A172 (cell line): ENCODE results near the gene MBNL2. TPM values are rescaled to one million over a fixed set of nuclear protein-coding genes. Genes with fewer than 3 reads are reported as not detected.

ENCODE experiments used
- DNase-seq: peaks from one replicate; pipeline ENCODE4 v3.0.0-alpha.2; 2015; ENCODE audit warnings: low spot score
- total RNA-seq: library from RNA; depleted of rRNA; stranded (reverse); fragments of >200 nt; shearing (Covaris generic); gene quantifications from 2 replicates; pipeline ENCODE4 v1.2.3, GENCODE V29; 2014

The MBNL2 gene
- total RNA-seq, 1 experiment from 2014 or later, result 204 TPM

DNA sequence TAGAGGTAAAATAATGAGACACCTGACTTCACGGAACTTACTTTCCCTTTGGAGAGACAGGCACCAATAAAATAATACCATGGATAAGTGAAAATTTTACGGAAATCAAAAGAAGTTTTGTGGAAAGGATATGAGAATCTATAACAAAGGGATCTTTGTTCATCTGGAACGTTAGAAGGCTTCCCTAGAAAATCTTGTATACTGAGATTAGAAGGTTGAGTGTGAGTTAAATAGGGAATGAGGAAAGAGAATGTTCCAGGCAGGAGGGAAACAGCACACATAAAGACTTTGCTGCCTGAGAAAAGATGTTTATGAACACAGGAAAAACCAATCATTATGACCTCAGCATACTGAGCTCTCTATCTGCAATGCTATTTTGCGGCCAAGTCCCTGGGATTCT, 192.3 kb downstream of the MBNL2 start:
- DNase-seq, result no peak

DNA sequence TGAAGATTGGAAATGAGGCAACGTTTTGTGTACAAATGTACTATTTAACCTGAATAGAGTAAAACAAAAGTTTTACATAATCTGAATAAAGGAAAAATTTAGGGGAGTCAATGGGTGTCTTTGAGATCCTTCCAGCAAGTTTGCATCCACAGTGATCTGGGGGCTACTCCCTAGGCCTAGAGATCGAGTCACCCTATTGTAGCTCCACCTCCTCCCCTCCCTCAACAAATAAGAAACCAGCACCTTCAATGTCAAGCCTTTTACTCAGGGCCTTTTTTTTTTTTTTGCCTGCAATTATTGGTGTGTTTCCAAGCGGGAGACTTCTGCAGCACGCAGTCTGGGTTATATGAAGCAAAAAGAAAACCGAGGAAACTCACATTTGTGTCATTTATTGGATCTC, 195.6 kb downstream of the MBNL2 start:
- no peak for DNase-seq

DNA sequence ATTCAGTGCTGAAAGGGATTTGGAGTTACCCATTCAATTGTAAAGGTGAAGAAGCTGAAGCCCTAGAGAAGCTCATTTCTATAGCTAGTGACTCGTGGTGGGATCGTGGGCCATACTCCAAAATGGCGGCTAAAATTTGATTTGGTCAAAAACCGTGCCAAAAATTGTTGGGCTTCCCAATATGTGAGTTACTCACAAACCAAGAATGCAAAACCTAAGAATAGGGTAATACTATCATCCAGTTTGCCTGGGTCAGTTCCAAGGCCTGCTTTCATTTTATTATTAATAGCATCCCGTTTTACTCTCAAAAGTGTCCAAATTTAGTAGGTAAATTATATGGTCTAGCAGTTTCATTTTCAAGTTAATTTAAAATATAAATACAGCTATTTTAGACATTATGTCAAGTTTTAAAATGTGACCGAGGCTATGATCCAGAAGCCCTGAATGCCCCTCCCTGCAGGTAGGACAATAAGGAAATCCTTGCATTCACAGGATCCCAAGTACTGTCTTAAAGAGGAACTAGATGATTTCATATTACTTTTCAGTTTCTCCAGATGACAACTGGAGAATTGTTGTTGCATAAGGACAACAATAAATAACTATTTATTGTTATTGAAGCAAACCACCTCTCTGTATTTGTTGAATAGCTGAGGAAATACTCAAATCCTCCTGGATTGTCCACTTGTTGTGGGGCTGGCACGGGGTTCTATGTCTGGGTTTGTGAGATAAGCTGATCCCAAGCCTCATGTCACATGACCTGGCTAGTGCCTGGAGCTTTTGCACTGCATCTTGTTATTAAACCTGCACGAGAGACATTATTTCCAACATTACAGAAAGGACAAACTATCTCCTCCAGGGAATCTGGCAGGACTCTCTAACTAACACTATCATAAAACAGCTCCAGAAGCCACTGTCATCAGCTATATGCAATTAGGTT, 200.3 kb downstream of the MBNL2 start:
- peak; percentile 27 for DNase-seq

DNA sequence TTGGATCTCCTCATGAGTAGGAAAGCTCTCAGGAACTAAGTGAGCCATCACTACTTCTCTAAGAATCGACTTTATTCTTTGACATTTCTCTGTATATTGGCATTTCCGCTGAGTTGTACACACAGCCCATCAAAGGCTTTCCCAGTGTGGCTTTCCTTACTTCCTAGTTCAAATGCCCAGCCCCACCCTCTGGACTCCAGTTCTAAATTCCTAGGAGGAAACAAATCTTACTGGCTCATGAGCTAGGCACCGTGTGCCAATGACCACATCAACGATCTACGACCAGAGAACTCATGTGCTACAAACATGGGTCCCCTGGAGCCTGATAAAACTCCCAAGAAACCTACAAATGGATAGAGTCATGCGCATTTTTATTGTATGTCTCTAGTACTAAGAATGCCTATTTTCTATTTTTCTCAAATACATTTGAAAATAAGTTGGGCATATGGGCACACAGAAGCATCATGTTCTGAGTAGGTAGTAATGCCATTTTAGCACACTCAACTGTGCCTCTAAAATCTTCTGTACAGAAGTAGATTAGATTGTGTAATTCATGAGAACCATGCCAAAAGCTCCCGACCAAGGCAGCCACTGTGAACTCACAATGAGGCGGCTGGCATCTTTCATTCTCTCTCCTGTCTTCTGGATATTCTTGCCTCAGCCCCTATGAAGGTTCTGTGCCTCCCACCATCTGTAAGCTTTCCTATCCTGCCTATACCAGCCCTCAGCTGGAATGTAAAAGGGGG, 201.3 kb downstream of the MBNL2 start:
- DNase-seq, result no peak

DNA sequence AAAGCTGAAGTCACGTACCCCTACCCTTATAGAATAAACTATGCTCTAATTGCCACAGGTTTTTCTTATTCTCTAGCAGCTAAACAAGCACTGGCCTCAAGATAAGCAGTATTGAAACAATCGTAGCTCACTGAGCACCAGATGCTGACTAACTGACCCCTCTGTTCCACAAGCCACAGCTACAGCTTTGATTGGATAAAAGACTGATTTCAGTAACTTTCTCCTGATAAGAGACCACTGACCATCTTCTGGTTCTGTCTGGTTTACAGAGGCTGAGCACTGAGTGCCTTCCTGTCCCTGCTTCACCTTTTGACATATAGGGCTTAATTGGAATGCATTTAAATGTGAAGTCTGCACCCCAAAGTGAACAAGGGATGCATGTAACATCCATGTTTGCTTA, 203.5 kb downstream of the MBNL2 start:
- no peak for DNase-seq

DNA sequence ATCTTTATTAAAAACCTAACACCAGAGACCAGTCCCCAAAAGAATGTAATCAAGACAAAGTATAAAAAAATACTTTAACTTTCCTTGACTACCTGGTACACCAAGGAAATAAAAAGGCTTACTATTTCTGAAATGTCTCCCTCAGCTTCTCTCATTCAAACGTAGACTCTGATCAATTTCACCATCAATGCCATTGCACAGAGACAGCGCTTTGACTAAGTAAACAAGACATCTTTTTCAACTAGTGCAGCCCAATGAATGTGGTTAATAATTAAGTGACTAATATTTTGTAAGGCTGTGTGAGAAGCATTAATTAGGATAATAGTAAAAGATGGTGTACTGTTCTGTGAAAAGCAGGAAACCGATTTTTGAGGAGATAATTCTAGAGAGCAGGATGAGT, 204.6 kb downstream of the MBNL2 start:
- no peak for DNase-seq

DNA sequence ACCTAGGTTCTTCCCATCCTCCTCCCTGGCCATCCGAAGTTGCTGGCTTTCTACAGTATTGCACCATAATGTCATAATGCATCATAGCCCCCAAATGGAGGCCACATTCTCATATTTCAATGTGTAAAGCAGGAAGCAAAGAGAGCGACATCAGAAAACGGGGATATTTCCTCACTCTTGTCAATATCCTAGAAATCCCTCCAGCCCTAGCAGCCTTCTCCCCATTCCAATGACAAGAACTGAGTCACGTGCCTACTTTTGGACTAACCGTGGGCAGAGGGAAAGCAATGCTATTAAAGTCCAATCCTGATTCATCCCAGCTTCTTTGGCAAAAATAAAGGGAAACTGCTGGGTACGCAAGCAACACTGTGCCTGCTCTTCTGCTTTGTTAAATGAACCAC, 207.5 kb downstream of the MBNL2 start:
- no peak for DNase-seq

DNA sequence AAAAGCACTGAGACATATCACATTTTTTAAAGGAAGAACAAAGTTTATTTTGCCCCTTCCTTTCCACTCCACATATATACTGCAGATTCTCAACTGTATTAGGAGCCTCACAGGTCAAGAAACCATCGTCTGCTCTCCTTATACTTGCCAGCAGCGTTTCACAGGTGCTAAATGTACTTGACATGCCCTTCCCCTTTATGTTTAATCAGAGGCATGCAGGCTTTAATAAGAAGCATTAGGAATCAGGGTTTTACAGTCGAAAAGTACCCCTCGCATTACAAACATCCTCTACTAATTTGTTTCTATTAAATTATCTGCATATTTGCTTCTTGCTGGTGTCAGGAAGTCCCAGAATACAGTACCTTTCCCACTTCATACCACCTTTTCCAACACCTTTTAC, 208.2 kb downstream of the MBNL2 start:
- DNase-seq, result no peak

DNA sequence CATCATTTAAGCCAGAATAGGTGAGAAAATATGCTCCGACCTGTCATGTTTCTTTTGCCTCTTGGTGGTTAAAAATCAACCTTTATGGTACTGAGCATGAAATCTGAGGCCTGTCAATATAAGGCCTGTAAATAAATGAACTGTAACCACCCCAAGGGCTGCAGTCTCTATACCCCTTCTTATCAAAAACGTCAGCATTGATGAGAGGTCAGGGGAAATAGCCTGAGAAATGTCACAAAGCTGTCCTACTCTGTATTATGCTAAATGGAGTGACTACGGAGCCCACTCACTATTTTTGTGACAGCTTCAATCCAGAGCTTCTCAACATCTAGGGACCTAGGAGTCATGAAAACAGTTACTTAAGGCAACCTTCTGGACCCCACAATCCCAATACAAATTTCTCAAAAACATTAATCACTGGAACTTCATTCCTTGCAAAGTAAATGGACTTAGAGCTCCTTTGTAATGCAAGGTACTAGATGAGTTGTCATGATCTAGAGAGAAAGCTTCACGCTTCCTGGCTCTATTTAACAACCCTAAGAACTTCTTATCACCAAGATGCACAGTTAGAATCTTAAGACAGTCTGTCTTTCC, 209.1 kb downstream of the MBNL2 start:
- no peak for DNase-seq

DNA sequence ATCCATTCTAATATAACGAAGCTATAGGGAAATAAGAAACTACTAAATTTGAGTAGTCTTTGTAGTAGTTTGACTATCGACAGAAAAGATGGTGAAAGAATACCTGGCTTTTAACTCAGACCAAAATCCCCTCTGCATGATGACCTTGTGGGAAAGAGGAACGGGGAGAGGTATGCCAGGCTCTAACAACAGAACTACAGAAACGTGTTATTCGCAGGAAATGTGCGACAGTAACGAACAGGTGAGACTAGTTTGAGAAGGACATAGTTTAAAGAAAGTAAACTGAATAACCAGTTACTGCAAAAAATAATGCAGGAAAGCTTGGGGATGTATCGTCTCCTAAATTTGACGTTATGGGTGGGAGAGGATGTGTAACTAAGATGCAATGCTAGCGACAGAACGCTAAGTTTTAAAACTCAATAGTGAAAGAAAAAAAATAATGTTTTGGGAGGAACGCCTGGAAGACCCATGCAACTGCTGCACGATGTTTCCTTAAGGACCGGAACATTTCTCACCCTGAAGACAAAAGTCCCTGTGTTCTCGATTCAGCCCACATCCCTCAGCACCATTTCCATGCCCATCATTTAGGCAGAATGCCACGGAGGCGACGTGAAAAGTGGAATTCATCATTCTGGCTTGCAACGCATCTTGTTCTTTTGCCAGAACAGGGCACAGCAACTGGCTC, 210.2 kb downstream of the MBNL2 start:
- DNase-seq, result no peak

DNA sequence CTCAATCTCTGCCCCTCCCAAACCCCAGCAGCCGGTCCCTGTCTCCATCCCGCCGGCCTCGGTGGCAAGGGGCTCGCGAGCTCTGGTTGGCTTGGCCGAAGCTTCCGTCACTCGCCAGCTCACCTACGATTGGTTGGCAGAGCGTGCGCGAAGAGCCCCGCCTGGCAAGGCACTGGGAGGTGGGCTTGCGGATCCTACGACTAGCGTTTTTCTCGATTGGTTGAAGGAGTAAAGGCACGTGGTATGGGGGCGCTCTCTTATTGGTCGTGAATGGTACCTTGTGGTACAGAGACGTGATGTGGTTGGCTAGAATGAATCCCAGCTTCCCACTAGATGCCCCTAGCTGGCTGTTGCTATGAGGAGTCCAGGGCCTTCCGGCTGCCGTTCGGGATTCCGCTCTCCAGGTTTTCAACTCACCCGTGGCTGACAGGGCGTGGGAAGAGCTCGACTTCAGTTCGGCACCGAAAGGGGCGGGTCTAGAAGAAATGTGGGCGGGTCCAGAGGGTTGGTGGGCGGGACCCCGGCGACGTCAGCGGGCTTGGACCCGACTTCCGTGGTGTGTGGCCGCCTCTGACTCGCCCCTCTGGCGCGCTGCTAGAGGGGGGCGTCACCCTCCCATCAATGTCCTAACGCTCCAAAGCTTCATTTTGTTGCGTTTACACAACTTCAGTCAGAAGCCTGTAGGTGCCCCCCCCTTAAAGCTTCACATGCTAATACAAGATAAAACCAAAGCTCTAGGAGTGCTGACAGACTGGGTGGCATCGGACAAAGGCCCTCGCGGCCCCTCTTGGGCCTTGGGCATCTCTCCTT, 211.0 kb downstream of the MBNL2 start:
- peak; percentile 100 for DNase-seq

DNA sequence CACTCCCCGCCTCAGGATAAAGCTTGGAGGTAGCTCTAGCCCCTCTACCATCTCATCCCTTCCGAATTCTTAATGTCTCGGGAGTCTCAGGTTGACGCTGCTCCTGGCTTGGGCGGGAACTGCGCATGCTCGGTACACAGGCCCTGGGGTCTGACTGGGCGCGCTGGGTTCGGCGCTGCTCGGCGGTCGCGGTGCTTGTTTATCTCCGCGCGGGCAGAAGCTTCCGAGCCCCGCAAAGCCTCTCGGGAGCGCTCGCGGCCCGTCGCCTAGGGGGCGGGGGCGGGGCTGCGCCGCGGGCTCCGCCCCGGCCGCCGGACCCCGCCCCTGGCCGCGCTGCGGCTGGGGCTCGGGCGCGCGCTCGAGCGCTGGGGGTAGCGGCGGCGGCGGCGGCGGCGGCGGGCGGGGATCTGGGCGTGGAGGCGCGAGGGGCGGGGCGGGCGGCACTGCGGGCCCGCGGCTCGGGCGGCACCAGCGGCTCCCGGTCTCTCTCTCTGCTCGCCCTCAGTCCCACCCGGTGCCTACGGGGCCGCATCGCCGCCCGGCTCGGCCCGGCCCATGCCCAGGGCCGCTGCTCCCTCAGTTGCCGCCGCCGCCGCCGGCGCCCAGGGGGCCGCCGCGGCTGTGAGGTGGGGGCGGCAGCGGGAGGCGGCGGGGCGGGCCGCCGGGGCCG, 211.7 kb downstream of the MBNL2 start, which contains the start of gene RAP2A:
Gene RAP2A, plus strand, starts transcription at position 443 of the 670 bp plus-strand sequence. CDS start 302 bp downstream, outside the sequence.
- DNase-seq, result peak; percentile 75

DNA sequence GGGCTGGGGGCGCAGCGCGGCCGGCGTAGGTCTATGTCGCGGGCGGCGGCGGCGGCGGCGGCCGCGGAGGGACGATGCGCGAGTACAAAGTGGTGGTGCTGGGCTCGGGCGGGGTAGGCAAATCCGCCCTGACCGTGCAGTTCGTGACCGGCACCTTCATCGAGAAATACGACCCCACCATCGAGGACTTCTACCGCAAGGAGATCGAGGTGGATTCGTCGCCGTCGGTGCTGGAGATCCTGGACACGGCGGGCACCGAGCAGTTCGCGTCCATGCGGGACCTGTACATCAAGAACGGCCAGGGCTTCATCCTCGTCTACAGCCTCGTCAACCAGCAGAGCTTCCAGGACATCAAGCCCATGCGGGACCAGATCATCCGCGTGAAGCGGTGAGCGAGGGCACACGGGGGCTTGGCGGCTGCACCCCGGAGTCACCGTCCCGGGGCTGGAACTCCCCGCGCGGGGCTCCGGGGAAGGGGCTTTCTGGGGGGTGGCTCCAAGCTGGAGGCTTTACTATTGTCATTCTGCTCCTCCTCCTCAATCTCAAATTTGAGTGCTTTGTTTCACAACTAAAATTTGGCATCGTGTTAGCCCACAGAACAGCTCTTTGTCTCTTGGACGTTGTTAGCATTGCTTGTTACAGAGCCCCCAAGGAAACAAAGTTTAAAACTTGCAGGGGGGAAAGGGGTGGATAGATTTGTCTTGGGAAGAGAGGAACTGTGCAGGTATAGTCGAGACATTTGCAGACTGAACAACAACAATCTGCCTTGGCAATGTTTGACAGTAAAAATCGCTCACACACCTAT, 212.5 kb downstream of the MBNL2 start:
- DNase-seq, result peak; percentile 22

DNA sequence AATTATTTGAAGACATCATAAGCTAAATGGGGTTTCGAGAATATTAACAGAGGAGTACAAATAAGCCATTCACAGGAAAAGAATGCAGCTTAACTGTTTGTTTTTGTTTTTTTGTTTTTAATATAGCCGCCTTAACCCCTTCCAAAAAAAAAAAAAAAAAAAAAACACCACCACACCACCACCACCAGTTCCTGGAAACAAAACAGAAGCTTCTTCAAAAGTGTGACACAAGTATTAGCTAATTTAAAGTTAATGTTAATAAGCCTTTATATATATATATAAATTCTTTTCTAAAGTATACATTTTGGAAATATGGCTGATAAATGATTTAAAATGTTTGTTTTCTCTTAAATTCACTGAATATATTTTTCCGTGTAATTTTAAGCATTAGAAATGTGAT, 213.2 kb downstream of the MBNL2 start:
- DNase-seq, result no peak

DNA sequence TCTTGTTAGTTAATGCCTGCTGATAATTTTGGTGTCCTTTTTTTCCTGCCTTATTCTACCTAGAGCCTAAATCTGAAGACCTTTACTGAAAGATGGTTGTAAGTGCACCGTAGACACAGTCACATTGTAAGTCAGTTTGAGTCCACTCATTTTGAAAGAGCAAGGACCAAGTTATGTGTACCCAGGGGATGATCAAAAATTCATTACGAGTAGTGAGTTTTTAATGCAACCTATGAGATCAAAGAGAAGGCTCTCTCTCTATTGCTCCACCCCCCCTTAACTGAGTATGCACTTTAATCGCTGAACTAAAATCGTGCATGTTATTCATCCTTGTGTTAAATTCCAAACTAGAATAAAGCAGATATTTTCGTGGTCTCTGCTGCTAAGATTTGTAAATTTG, 213.7 kb downstream of the MBNL2 start:
- no peak for DNase-seq

DNA sequence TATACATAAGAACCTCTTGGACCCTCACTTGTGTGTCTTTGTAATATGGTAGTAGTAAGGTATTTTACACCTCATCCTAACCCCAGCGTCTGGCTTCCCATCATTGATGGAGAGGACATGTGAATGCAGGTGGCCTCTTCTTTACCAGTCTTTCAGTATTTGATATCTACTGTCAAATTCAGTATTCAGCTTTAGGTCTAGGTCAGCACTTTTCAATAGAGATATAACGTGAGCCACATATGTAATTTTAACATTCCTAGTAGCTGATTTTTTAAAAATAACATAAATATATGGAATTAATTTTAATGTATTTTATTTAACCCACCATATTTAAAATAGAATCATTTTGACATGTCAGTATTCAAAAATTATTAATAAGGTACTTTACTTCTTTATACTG, 214.7 kb downstream of the MBNL2 start:
- no peak for DNase-seq

DNA sequence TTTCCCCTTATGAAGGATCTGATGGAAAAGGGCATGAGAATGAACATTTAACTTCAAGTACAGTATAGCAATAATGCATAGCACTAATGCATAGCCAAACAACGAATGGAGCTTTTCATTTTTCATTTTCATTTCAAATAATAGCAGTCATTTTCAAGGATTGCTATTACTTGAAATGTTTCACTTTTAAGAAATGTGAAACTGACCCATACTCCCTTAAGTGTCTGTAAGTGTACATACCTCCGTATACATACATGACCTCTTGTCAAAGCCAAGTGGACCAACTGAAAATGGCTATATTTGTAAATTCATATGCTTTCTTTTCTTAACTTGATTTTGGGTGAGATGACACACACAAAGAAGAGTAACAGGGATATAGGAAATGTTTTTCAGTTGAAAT, 215.6 kb downstream of the MBNL2 start:
- DNase-seq, result no peak

DNA sequence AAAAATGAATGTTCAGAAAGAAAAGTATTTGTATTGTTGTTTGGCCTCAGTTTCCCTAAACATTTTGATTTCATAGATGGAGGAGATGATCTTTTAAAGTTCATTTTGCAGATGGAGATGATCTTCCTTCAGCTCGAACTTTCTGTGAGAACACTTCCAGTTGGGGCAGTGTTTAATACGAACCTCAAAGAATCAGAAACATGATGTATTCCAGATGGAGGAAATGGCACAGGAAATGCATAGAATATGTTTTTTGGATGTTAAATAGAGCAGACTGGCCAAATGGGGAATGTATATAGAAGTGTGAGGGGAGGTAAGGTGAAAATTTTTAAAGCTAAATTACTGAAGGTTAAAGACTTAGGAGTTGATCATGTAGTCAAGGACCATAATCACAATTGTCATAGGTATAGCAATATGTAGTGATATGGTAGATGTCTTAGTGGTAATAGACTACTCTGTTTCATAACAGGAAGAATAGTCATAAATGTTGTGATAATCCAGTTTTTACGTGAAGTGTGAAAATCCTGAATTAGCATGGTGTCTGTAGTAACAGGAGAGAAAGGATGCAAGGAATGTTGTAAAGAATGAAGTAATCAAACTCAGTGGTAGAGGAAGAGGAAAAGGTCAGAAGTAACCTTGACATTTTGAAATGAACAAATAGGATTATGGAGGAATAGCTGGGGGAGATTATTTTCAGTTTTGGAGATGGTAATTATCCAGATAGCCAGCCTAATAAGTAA, 216.9 kb downstream of the MBNL2 start:
- no peak for DNase-seq

DNA sequence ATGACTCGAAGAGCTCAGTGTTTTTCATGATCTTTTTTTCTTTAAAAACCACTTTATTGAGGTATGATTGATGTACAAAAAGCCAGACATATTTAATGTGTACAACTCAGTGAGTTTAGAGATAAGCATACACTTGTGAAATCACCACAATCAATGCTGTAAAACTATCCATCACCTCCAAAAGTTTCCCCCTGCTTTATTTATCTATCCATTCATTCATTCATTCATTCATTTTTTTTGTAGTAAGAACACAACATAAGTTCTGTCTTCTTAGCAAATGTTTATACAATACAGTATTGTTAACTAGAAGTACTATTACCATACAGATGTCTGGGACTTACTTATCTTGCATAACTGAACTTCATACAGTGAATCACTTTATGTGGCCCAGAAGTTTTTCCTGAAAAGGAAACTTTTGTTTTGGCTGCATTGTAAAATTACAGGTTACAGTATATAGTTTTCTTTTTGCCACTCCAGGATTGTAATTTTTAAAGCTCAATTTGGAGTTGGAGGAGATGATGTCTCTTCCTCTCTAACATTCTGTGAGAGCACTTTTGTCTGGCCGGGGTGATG, 218.6 kb downstream of the MBNL2 start:
- DNase-seq, result no peak
